Astrocyte (in vitro differentiated cells and primary cell): Measurements from ENCODE around the gene FARS2. TPM values are rescaled to one million over a fixed set of nuclear protein-coding genes. Genes with fewer than 3 reads are reported as not detected.

Experiments used
- DNase-seq: peaks from one replicate; pipeline ENCODE4 v3.0.0-alpha.2; 2010; ENCODE audit warnings: low read depth
- FAIRE-seq: peaks from 2 replicates; lab custom pipeline; 2011; peaks lifted over from hg19 to GRCh38; lab: Jason Lieb, UNC
- H2AFZ ChIP-seq: 2 replicates; pipeline ENCODE4 v1.6.0; 2012; ENCODE audit warnings: low read depth, low read length, inconsistent platforms
- H3K27ac ChIP-seq: 2 replicates; pipeline ENCODE4 v1.5.1; 2011; ENCODE audit warnings: low read depth, low read length, inconsistent platforms
- H3K27me3 ChIP-seq: 2 replicates; pipeline ENCODE4 v1.6.0; 2011; ENCODE audit warnings: low read length, inconsistent platforms; ENCODE audit not compliant: insufficient read depth
- H3K36me3 ChIP-seq: 2 replicates; pipeline ENCODE4 v1.5.1; 2011; ENCODE audit warnings: low read length, inconsistent platforms; ENCODE audit not compliant: insufficient read depth
- H3K4me1 ChIP-seq: 2 replicates; pipeline ENCODE4 v1.5.1; 2011; ENCODE audit warnings: low read length, inconsistent platforms; ENCODE audit not compliant: insufficient read depth
- H3K4me2 ChIP-seq: 2 replicates; pipeline ENCODE4 v1.6.0; 2012; ENCODE audit warnings: low read length, inconsistent platforms
- H3K4me3 ChIP-seq: 2 replicates; pipeline ENCODE4 v1.5.1; 2011; ENCODE audit warnings: low read depth, mild to moderate bottlenecking, low read length, inconsistent platforms; ENCODE audit not compliant: insufficient read depth
- H3K79me2 ChIP-seq: 2 replicates; pipeline ENCODE4 v1.6.0; 2012; ENCODE audit warnings: mild to moderate bottlenecking, low read length, inconsistent platforms; ENCODE audit not compliant: insufficient read depth
- H3K9ac ChIP-seq: 2 replicates; pipeline ENCODE4 v1.6.0; 2012; ENCODE audit warnings: mild to moderate bottlenecking, low read length, inconsistent platforms
- H3K9me3 ChIP-seq: 2 replicates; pipeline ENCODE4 v1.5.1; 2012; ENCODE audit warnings: low read depth, mild to moderate bottlenecking, low read length, inconsistent platforms; ENCODE audit not compliant: insufficient read depth
- H4K20me1 ChIP-seq: 2 replicates; pipeline ENCODE4 v1.6.0; 2012; ENCODE audit warnings: low read length, inconsistent platforms; ENCODE audit not compliant: insufficient read depth
- H3K27ac Mint-ChIP-seq: one replicate; pipeline ENCODE4 v1.8.0; 2021; ENCODE audit warnings: mild to moderate bottlenecking, mixed read lengths; ENCODE audit not compliant: unreplicated experiment
- H3K27me3 Mint-ChIP-seq: one replicate; pipeline ENCODE4 v1.8.0; 2021; ENCODE audit warnings: low read depth, mixed read lengths; ENCODE audit not compliant: unreplicated experiment
- H3K36me3 Mint-ChIP-seq: one replicate; pipeline ENCODE4 v1.8.0; 2021; ENCODE audit warnings: low read depth, mixed read lengths; ENCODE audit not compliant: unreplicated experiment
- H3K4me1 Mint-ChIP-seq: one replicate; pipeline ENCODE4 v1.8.0; 2021; ENCODE audit warnings: low read depth, mixed read lengths; ENCODE audit not compliant: unreplicated experiment
- H3K4me3 Mint-ChIP-seq: one replicate; pipeline ENCODE4 v1.8.0; 2021; ENCODE audit warnings: mild to moderate bottlenecking, moderate library complexity, mixed read lengths; ENCODE audit not compliant: unreplicated experiment
- H3K9me3 Mint-ChIP-seq: one replicate; pipeline ENCODE4 v1.8.0; 2021; ENCODE audit warnings: mild to moderate bottlenecking, mixed read lengths; ENCODE audit not compliant: unreplicated experiment
- EZH2 ChIP-seq: IDR thresholded peaks from 2 replicates; pipeline ENCODE4 v1.6.1; 2012; ENCODE audit warnings: mild to moderate bottlenecking, low read length, inconsistent platforms; ENCODE audit not compliant: insufficient read depth
- total RNA-seq: library from RNA; stranded (reverse); gene quantifications from 2 replicates; pipeline ENCODE4 v1.2.1, GENCODE V29; 2021
- TF ChIP-seq, protein P1 (sequence below): IDR thresholded peaks from 2 replicates; pipeline ENCODE4 v1.5.1; 2011; ENCODE audit warnings: low read depth, mild to moderate bottlenecking, inconsistent platforms, low read length, moderate library complexity; ENCODE audit not compliant: insufficient read depth

The FARS2 gene
- total RNA-seq, 1 donor from 2014 or later = 13.3 TPM

DNA sequence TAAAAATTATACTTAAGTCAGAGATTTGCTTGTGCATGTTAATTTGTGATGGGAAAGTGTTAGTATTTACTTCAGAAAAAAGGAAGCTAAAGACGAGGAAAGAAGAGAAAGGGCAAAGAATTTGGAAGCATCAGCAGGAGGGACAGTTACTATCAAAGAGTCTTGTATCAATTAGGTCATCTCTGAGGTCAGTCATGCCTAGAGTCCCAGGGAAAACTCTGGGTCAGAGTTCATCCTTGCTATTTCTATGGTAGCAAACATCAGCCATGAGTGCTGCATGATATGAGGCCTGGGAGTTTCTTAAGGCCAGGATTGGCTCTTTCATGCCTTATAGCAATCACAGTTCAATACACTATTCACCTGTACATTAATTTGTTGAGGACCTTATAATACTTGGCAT lies 292.9 kb downstream of the FARS2 start:
- TF ChIP-seq, protein P1, sequence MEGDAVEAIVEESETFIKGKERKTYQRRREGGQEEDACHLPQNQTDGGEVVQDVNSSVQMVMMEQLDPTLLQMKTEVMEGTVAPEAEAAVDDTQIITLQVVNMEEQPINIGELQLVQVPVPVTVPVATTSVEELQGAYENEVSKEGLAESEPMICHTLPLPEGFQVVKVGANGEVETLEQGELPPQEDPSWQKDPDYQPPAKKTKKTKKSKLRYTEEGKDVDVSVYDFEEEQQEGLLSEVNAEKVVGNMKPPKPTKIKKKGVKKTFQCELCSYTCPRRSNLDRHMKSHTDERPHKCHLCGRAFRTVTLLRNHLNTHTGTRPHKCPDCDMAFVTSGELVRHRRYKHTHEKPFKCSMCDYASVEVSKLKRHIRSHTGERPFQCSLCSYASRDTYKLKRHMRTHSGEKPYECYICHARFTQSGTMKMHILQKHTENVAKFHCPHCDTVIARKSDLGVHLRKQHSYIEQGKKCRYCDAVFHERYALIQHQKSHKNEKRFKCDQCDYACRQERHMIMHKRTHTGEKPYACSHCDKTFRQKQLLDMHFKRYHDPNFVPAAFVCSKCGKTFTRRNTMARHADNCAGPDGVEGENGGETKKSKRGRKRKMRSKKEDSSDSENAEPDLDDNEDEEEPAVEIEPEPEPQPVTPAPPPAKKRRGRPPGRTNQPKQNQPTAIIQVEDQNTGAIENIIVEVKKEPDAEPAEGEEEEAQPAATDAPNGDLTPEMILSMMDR = no peak
- peaks cover 5% of the 10 kb centered on the region for H3K36me3 Mint-ChIP-seq
- peaks cover 5% of the 10 kb centered on the region for H3K9me3 Mint-ChIP-seq
- H3K9ac ChIP-seq = no peak overlapping the region
- no peak overlapping the region for H3K27ac Mint-ChIP-seq
- H3K27ac ChIP-seq = no peak overlapping the region
- no peaks in the 10 kb centered on the region for H3K4me1 ChIP-seq
- H3K4me3 Mint-ChIP-seq = no peak overlapping the region
- no peak overlapping the region for H3K4me2 ChIP-seq
- DNase-seq (no peak), FAIRE-seq (no peak)
- no peaks in the 10 kb centered on the region for H3K27me3 Mint-ChIP-seq
- no peaks in the 10 kb centered on the region for H3K36me3 ChIP-seq
- H3K4me3 ChIP-seq = no peak overlapping the region
- no peaks in the 10 kb centered on the region for H3K27me3 ChIP-seq
- peaks cover 5% of the 10 kb centered on the region for H3K9me3 ChIP-seq
- no peaks in the 10 kb centered on the region for H4K20me1 ChIP-seq
- no peaks in the 10 kb centered on the region for H3K79me2 ChIP-seq
- no peak overlapping the region for H2AFZ ChIP-seq
- H3K4me1 Mint-ChIP-seq = no peaks in the 10 kb centered on the region

DNA sequence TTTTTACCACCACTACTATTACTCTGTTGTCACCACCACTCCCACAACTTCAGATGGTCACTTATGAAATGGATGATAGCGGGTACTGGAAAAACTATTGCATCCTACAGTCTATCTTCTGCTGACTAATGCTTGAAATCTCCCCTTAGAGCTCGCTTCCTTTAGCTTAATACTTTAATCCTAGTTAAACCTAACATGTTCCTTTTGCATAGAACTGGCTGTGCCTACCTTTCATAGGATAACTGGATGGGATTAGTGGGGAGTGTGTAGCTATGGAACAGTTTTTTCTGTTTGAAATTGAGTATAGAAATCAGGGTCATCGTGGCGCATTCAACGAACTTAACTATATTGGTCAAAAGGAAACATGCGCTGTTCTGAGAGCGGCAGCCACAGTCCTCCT lies 294.7 kb downstream of the FARS2 start:
- Mint-ChIP-seq H3K4me3 (no peak overlapping the region), H3K9me3 (peaks cover 2% of the 10 kb centered on the region), H3K4me1 (no peaks in the 10 kb centered on the region), H3K27me3 (no peaks in the 10 kb centered on the region), H3K36me3 (no peaks in the 10 kb centered on the region), H3K27ac (no peak overlapping the region)
- Histone ChIP-seq H3K27me3 (no peaks in the 10 kb centered on the region), H3K9me3 (no peaks in the 10 kb centered on the region), H3K4me3 (no peak overlapping the region), H3K4me1 (no peaks in the 10 kb centered on the region), H3K9ac (no peak overlapping the region), H3K36me3 (no peaks in the 10 kb centered on the region), H3K27ac (no peak overlapping the region), H3K79me2 (no peaks in the 10 kb centered on the region), H3K4me2 (no peak overlapping the region), H4K20me1 (no peaks in the 10 kb centered on the region), H2AFZ (no peak overlapping the region)
- DNase-seq (no peak), FAIRE-seq (no peak)
- TF ChIP-seq EZH2 = no peak
- TF ChIP-seq, protein P1 = no peak

- H2AFZ ChIP-seq = no peak overlapping the region
- H4K20me1 ChIP-seq = no peaks in the 10 kb centered on the region
- Mint-ChIP-seq H3K9me3 (no peaks in the 10 kb centered on the region), H3K4me1 (no peaks in the 10 kb centered on the region), H3K27me3 (no peaks in the 10 kb centered on the region), H3K27ac (no peak overlapping the region), H3K4me3 (no peak overlapping the region), H3K36me3 (no peaks in the 10 kb centered on the region)
- no peaks in the 10 kb centered on the region for H3K27me3 ChIP-seq
- no peaks in the 10 kb centered on the region for H3K79me2 ChIP-seq
- H3K9me3 ChIP-seq = no peaks in the 10 kb centered on the region
- H3K27ac ChIP-seq = no peak overlapping the region
- no peak overlapping the region for H3K4me3 ChIP-seq
- no peaks in the 10 kb centered on the region for H3K36me3 ChIP-seq
- TF ChIP-seq, protein P1 = no peak
- no peak for TF ChIP-seq EZH2
- H3K4me1 ChIP-seq = no peaks in the 10 kb centered on the region
- no peak overlapping the region for H3K9ac ChIP-seq
- no peak for FAIRE-seq
- DNase-seq = no peak
- H3K4me2 ChIP-seq = no peak overlapping the region
These were observed 296.2 kb downstream of the FARS2 start for GRCh38 chr6:5557506-5557905.
